Mesendoderm (in vitro differentiated cells): ENCODE results near the gene PGAP6.
"Not testable (repeated sequence)": the region's sequence is repeated elsewhere in the genome, so short reads cannot be mapped to it uniquely, and the experiment has no call there.

Source experiments
- DNase-seq: peaks from one replicate; pipeline ENCODE4 v3.0.0; 2013
- H2AK5ac ChIP-seq: 2 replicates; pipeline ENCODE4 v1.6.1; 2013; ENCODE audit warnings: low read length, inconsistent platforms
- H2BK120ac ChIP-seq: 2 replicates; pipeline ENCODE4 v1.6.1; 2013; ENCODE audit warnings: low read depth, mild to moderate bottlenecking, low read length, moderate library complexity, mixed read lengths
- H2BK15ac ChIP-seq: replicated peaks from 2 replicates; pipeline ENCODE4 v1.6.1; 2013; ENCODE audit warnings: low read depth, mild to moderate bottlenecking, moderate library complexity
- H2BK5ac ChIP-seq: 2 replicates; pipeline ENCODE4 v1.6.1; 2013; ENCODE audit warnings: low read length, inconsistent platforms
- H3K18ac ChIP-seq: 2 replicates; pipeline ENCODE4 v1.6.1; 2013; ENCODE audit warnings: mild to moderate bottlenecking, low read length, mixed read lengths
- H3K23ac ChIP-seq: one replicate; pipeline ENCODE4 v1.6.1; 2013; ENCODE audit warnings: low read length
- H3K27ac ChIP-seq: 2 replicates; pipeline ENCODE4 v1.5.1; 2013; ENCODE audit warnings: low read depth, mild to moderate bottlenecking, inconsistent platforms, low read length, moderate library complexity
- H3K27me3 ChIP-seq: 2 replicates; pipeline ENCODE4 v1.6.1; 2013; ENCODE audit warnings: low read length, control low read depth, mild to moderate bottlenecking, inconsistent platforms; ENCODE audit not compliant: insufficient read depth, poor library complexity
- H3K36me3 ChIP-seq: 2 replicates; pipeline ENCODE4 v1.6.1; 2013; ENCODE audit warnings: low read length, inconsistent platforms; ENCODE audit not compliant: control insufficient read depth, insufficient read depth
- H3K4ac ChIP-seq: one replicate; pipeline ENCODE4 v1.6.1; 2013; ENCODE audit warnings: low read depth, mild to moderate bottlenecking, low read length, moderate library complexity
- H3K4me1 ChIP-seq: 2 replicates; pipeline ENCODE4 v1.6.1; 2013; ENCODE audit warnings: low read depth, low read length, inconsistent platforms; ENCODE audit not compliant: control insufficient read depth
- H3K4me2 ChIP-seq: 2 replicates; pipeline ENCODE4 v1.6.1; 2013; ENCODE audit warnings: low read length
- H3K4me3 ChIP-seq: 2 replicates; pipeline ENCODE4 v1.5.1; 2013; ENCODE audit warnings: mild to moderate bottlenecking, low read length
- H3K56ac ChIP-seq: one replicate; pipeline ENCODE4 v1.6.1; 2013; ENCODE audit warnings: low read length
- H3K79me1 ChIP-seq: 2 replicates; pipeline ENCODE4 v1.6.1; 2013; ENCODE audit warnings: low read length, inconsistent platforms
- H3K79me2 ChIP-seq: 2 replicates; pipeline ENCODE4 v1.6.1; 2013; ENCODE audit warnings: mild to moderate bottlenecking, low read length; ENCODE audit not compliant: control insufficient read depth, insufficient read depth
- H3K9ac ChIP-seq: 2 replicates; pipeline ENCODE4 v1.6.1; 2013; ENCODE audit warnings: low read length, inconsistent platforms
- H4K5ac ChIP-seq: one replicate; pipeline ENCODE4 v1.6.1; 2013; ENCODE audit warnings: low read length
- H4K8ac ChIP-seq: one replicate; pipeline ENCODE4 v1.6.1; 2013; ENCODE audit warnings: low read depth, mild to moderate bottlenecking, control low read depth, low read length, moderate library complexity
- WGBS: extraction: QIAGEN DNeasy Blood & Tissue Kit; methylation state at CpG from one replicate; pipeline ENCODE4 v1.1.7; 2013; ENCODE audit warnings: low lambda C conversion rate, missing lambda C conversion rate; ENCODE audit not compliant: insufficient coverage; ENCODE audit errors: extremely low coverage; 5-methylcytosine and 5-hydroxymethylcytosine counted together

Gene PGAP6

DNA sequence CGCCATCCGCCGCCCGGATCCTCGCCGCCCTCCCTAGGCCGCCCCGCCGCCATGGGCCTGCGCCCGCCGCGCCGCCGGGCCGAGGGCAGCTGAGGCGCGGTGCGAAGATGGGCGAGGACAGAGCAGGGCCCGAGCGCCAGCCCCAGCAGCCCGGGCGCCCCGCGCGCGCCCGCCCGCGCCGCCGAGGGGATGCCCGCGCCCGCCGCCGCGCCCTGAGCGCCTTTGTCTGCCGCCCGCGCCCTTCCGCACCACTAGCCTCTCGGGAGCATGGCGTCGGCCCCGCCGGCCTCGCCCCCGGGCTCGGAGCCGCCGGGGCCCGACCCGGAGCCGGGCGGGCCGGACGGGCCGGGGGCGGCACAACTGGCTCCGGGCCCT, 43.9 kb upstream of the PGAP6 start:
- peak overlapping the region; percentile 73 for H3K4me2 ChIP-seq

DNA sequence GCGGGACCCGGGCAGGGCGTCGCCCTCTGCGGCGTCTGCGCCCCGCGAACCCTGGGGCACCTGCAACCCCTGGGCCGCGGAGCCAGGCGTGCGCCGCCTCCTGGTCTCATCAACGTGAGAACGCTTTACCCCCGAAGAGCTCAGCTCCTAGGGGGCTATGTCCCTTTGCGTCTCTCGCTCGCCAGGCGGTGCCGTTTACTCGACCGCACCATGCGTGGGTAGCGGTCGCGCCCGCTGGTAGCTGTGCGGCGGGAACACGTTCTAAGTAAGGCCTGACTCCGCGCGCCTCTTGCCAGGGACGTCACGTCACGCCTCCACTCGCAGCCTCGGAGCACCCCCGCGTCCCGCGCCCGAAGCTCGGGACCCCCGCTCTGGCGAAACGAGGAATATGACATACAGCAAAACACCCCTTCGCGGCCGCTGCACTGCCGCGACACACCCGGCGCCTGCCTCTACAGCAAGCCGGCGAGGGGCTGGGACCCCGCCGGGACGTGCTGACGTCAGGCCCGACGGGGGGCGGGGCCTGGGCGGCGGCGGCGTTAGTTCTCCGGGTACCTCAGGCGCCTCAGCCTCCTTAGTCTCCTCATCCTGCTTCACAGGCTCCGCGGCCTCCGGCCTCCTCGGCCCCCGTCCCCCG, 43.4 kb upstream of the PGAP6 start, which contains the start of gene RAB11FIP3:
Gene RAB11FIP3 (plus strand): TSS at position 568 of the 637 bp plus-strand sequence. CDS start 358 bp downstream, outside the sequence.
- H3K23ac ChIP-seq = peak within 1 kb of the TSS; percentile 80
- WGBS = no CpG with 5 or more reads among the region's 77 CpGs
- no peaks in the 10 kb centered on the region for H3K4me1 ChIP-seq
- peaks cover 7% of the 10 kb centered on the region for H3K27me3 ChIP-seq
- peak within 1 kb of the TSS; percentile 78 for H3K9ac ChIP-seq
- peaks cover 20% of the 10 kb centered on the region for H3K79me2 ChIP-seq
- peak within 1 kb of the TSS; percentile 75 for H3K4ac ChIP-seq
- peak within 1 kb of the TSS; percentile 92 for H3K18ac ChIP-seq
- H2BK15ac ChIP-seq = no peak within 1 kb of the TSS
- peaks cover 11% of the 10 kb centered on the region for H3K79me1 ChIP-seq
- H3K27ac ChIP-seq = no peak within 1 kb of the TSS
- no peak within 1 kb of the TSS for H2BK5ac ChIP-seq
- H2AK5ac ChIP-seq = no peak within 1 kb of the TSS
- H3K56ac ChIP-seq = peak within 1 kb of the TSS; percentile 88
- DNase-seq = peak; percentile 85
- peak within 1 kb of the TSS; percentile 45 for H3K4me3 ChIP-seq
- H3K4me2 ChIP-seq = peak within 1 kb of the TSS; percentile 96
- no peaks in the 10 kb centered on the region for H3K36me3 ChIP-seq
- H2BK120ac ChIP-seq = no peak within 1 kb of the TSS
- no peak within 1 kb of the TSS for H4K5ac ChIP-seq
- no peak within 1 kb of the TSS for H4K8ac ChIP-seq

More for the DNA sequence above, 43.9 kb upstream of the PGAP6 start:
- H3K9ac ChIP-seq = peak overlapping the region; percentile 65
- no peaks in the 10 kb centered on the region for H3K36me3 ChIP-seq
- H3K4me3 ChIP-seq = peak overlapping the region; percentile 45
- H2AK5ac ChIP-seq = no peak overlapping the region
- DNase-seq = no peak
- no peak overlapping the region for H3K27ac ChIP-seq
- H2BK15ac ChIP-seq = no peak overlapping the region
- H4K5ac ChIP-seq = no peak overlapping the region
- H3K4me1 ChIP-seq = no peaks in the 10 kb centered on the region
- no peak overlapping the region for H2BK5ac ChIP-seq
- no peak overlapping the region for H3K23ac ChIP-seq
- H3K27me3 ChIP-seq = peaks cover 7% of the 10 kb centered on the region
- H3K79me2 ChIP-seq = peaks cover 22% of the 10 kb centered on the region
- H3K4ac ChIP-seq = peak overlapping the region; percentile 75
- H3K18ac ChIP-seq = peak overlapping the region; percentile 92
- WGBS = no CpG with 5 or more reads among the region's 63 CpGs
- H4K8ac ChIP-seq = no peak overlapping the region
- peak overlapping the region; percentile 84 for H3K56ac ChIP-seq
- H3K79me1 ChIP-seq = peaks cover 14% of the 10 kb centered on the region
- no peak overlapping the region for H2BK120ac ChIP-seq

DNA sequence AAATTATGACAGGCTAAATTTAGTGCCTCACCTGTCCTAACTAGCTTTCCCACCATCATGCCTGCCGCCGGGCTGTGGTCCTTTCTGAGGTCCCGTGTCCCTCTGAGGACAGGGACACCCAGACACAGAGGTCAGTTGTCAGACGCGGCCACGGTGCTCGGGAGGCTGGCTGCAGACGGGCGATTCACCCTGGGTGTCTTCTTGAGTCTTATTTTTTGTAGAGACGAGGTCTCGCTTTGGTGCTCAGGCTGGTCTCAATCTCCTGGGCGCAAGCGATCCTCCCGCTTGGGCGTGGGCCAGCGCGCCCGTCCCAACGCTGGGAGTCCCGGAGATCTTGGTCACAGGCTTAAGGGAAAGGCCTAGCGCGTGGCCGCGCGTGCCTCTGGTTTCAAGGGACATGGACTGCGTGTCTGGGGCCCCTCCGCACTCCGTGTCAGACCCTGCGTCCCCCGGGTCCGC, 42.9 kb upstream of the PGAP6 start:
- H3K27ac ChIP-seq = no peak overlapping the region
- peak overlapping the region; percentile 78 for H3K9ac ChIP-seq
- H3K18ac ChIP-seq = no peak overlapping the region
- H4K5ac ChIP-seq = no peak overlapping the region
- H2AK5ac ChIP-seq = no peak overlapping the region
- no peaks in the 10 kb centered on the region for H3K4me1 ChIP-seq
- H2BK120ac ChIP-seq = no peak overlapping the region
- no peak overlapping the region for H3K4me3 ChIP-seq
- H3K4ac ChIP-seq = no peak overlapping the region
- H4K8ac ChIP-seq = no peak overlapping the region
- H3K36me3 ChIP-seq = no peaks in the 10 kb centered on the region
- no peak overlapping the region for H2BK15ac ChIP-seq
- no peak overlapping the region for H2BK5ac ChIP-seq
- no CpG with 5 or more reads among the region's 31 CpGs for WGBS
- H3K56ac ChIP-seq = peak overlapping the region; percentile 88
- peaks cover 11% of the 10 kb centered on the region for H3K79me1 ChIP-seq
- peaks cover 17% of the 10 kb centered on the region for H3K79me2 ChIP-seq
- peaks cover 7% of the 10 kb centered on the region for H3K27me3 ChIP-seq
- no peak overlapping the region for H3K23ac ChIP-seq
- DNase-seq = no peak
- peak overlapping the region; percentile 96 for H3K4me2 ChIP-seq

DNA sequence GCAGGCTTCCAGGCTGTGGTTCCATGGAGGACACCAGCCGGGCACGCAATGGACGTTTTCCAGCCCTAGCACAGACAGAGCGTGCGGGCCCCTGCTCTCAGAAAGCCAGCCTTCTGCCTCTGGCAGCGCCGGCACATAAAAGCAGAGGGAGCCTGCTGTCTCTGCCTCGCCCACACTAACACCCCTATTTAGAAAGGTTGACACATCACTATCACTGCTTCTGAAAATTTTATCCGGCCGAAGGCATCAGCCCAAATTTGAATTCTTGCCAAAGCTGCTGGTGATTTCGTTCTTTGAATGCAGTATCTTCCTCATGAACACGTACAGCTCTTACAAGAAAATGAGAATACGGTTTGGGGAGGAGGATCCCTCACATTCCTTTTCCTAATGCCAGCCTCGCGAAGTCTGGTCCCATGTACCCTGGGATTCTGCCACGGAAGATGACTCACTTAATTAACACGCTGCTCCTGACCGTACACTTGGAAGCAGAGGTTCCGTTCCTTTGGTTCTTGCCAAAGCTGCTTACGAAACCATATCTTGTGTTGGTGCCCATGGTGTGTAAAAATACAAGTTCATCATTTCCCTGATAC, 42.4 kb upstream of the PGAP6 start:
- H3K36me3 ChIP-seq = no peaks in the 10 kb centered on the region
- no peak overlapping the region for H4K5ac ChIP-seq
- peaks cover 7% of the 10 kb centered on the region for H3K27me3 ChIP-seq
- H3K56ac ChIP-seq = no peak overlapping the region
- H3K79me2 ChIP-seq = peaks cover 17% of the 10 kb centered on the region
- no peak overlapping the region for H3K4me3 ChIP-seq
- H3K79me1 ChIP-seq = peaks cover 11% of the 10 kb centered on the region
- H3K4ac ChIP-seq = no peak overlapping the region
- H2AK5ac ChIP-seq = no peak overlapping the region
- no peaks in the 10 kb centered on the region for H3K4me1 ChIP-seq
- no peak overlapping the region for H3K4me2 ChIP-seq
- DNase-seq = no peak
- H3K18ac ChIP-seq = no peak overlapping the region
- no peak overlapping the region for H3K9ac ChIP-seq
- H2BK5ac ChIP-seq = no peak overlapping the region
- H4K8ac ChIP-seq = no peak overlapping the region
- H3K23ac ChIP-seq = no peak overlapping the region
- no peak overlapping the region for H2BK120ac ChIP-seq
- WGBS = no CpG with 5 or more reads among the region's 20 CpGs
- H2BK15ac ChIP-seq = no peak overlapping the region
- no peak overlapping the region for H3K27ac ChIP-seq

DNA sequence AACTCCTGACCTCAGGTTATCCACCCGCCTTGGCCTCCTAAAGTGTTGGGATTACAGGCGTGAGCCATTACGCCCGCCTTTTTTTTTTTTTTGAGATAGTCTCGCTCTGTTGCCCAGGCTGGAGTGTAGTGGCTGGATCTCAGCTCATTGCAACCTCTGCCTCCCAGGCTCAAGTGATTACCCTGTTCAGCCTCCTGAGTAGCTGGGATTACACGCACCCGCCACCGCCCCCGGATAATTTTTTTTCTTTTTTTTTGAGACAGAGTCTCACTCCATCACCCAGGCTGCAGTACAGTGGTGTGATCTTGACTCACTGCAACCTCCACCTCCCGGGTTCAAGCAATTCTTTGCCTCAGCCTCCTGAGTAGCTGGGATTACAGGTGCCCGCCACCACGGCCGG, 40.4 kb upstream of the PGAP6 start:
- not testable (repeated sequence) for H3K9ac ChIP-seq, H3K4me2 ChIP-seq, H4K8ac ChIP-seq, H3K79me2 ChIP-seq, DNase-seq, H2BK120ac ChIP-seq, H3K56ac ChIP-seq, H3K23ac ChIP-seq, H2BK15ac ChIP-seq, H4K5ac ChIP-seq, H3K18ac ChIP-seq, H3K4me1 ChIP-seq, H2BK5ac ChIP-seq, H3K4me3 ChIP-seq, H3K27me3 ChIP-seq, H2AK5ac ChIP-seq, H3K27ac ChIP-seq, H3K36me3 ChIP-seq, H3K4ac ChIP-seq, H3K79me1 ChIP-seq
- WGBS = no CpG with 5 or more reads among the region's 13 CpGs
